ENCODE data around the gene FLACC1.
"Not testable (repeated sequence)": the region's sequence is repeated elsewhere in the genome, so short reads cannot be mapped to it uniquely, and the experiment has no call there.

Gene FLACC1

DNA sequence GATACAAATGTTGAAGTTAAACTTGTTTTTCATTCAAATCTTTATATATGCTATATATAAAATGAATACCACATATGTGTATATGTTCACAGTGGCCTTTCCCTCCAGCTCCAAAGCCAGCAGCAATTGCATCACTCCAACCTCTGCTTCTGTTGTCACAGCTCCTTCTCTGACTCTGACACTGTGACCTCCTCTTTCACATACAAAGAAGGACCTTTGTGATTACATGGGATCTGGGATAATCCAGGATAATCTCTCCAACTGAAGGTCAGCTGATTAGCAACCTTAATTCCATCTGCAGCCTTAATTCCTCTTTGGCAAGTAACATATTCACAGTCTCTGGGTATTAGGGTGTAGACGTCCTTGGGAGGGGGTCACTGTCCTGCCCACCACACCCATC, 8.4 kb downstream of the FLACC1 start:
- no peak for DNase-seq

GRCh38 chr2:201347138-201347537, 10.0 kb downstream of the FLACC1 start:
- no peak for DNase-seq

GRCh38 chr2:201345625-201346213, 11.4 kb downstream of the FLACC1 start:
- no peak for DNase-seq

- no peak for DNase-seq
Measured at GRCh38 chr2:201344663-201345366, 12.3 kb downstream of the FLACC1 start.

- no peak for DNase-seq
Measured at GRCh38 chr2:201343559-201343958, 13.6 kb downstream of the FLACC1 start.

- DNase-seq = no peak
Measured at GRCh38 chr2:201342923-201343322, 14.2 kb downstream of the FLACC1 start.

DNA sequence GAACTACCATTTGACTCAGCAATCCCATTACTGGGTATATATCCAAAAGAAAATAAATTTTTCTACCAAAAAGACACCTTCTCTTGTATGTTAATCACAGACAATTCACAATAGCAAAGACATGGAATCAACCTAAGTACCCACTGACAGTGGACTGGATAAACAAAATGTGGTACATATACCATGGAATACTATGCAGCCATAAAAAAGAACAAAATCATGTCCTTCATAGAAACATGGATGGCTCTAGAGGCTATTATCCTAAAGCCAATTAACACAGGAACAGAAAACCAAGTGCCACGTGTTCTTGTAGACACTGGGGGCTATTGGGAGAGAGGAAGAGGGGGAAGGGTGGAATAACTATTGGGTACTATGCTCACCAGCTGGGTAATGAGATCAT, 27.7 kb downstream of the FLACC1 start:
- no peak for DNase-seq

DNA sequence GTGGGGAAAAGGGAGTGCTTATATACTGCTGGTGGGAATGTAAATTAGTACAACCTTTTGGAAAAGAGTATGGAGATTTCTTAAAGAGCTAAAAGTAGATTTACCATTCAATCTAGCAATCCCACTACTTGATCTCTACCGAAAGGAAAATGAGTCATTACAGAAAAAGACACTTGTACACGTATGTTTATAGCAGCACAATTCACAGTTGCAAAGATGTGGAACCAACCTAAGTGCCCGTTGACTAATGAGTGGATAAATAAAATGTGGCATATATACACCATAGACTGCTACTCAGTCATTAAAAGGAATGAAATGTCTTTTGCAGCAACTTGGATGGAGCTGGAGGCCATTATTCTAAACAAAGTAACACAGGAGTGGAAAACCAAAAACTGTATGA, 29.5 kb downstream of the FLACC1 start:
- DNase-seq = no peak

- no peak for DNase-seq
Measured at GRCh38 chr2:201322772-201323171, 34.4 kb downstream of the FLACC1 start.

DNA sequence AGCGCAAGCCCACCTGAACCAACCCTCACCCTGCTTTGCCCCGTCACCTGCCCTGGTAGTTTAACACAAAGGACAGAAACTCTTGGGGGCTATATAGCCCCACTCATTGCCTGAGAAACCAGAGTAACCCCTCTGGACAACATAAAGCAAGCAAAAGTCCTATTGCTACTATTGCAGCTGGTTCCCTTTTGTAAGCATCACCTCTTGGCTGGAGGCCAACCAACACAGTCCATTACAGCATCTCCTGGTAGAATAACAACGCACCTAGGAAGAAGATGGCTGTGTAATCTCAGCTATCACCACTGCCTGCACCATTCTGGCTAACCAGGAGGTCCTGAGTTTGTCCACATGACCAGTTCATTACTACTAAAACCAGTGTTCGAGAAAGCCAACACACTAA, 36.4 kb downstream of the FLACC1 start:
- no peak for DNase-seq

DNA sequence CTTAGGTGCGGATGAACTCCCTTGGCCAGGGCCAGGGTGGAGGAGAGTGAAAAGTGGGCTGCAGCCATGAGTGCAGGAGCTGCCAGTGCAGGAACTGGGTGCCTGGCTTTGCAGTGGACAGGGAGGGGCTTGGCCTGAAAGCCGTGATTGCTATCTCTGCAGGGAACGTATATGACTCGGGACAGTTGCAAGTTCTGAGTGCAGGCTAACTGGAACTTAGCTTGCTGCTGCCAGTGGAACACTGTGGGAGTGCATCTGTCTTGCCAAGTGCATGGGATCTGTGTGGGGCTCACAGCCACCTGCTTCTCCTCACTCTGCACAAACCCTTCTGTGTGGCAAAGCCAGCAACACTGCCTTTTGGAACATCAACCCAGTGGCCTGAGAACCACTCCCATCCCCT, 36.9 kb downstream of the FLACC1 start:
- DNase-seq = no peak

DNA sequence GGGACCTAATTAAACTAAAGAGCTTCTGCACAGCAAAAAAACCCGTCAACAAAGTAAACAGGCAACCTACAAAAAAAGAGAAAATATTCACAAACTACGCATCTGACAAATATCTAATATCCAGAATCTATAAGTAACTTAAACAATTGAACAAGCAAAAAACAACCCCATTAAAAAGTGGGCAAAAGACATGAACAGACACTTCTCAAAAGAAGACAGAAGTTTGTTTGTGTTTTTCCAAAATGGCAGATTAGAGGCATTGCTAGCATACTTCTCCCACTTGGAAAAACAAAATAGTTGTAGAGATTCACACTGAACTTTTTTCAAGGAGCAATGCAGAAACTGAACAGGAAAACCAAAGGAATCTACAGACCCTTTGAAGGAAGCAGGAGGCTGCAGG, 37.6 kb downstream of the FLACC1 start:
- no peak for DNase-seq

GRCh38 chr2:201313362-201313761, 43.8 kb downstream of the FLACC1 start:
- no peak for DNase-seq

DNA sequence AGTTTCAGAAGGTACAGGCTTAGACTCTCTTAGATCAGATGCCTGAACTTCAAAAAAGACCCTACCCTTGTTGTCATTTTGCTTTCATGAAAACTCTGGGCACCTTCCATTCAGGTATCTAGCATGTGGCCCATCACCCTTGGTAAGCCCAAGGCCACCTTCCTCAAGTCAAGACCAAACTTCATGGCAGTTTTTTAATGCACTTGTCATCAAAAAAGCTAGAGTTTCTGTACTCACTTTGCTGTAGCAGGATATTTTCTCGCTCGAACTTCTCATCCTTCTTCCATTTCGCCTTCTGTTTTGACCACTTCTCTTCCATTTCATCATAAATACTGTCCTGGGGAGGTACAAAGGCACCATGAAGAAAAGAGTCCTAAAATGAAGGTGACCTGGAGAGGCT, 48.2 kb downstream of the FLACC1 start:
- no peak for DNase-seq

DNA sequence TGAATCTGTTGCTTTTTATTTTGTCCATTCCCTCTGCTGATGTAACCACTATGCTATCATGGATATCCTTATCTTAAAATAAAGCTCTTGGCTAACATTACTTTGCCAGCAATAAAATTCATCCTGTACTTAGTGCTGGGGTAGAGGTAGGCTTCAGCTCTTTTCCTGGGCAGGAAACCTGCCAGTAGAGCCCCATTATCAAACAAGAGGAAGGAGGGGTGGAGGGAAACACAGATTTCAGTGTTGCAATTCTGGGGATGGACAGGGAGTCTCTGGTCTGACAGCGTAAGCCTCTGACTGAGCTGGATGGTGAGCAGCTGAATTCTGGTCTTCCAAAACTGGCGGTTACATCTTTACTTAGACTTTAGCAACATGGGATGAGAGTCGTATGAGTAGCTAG, 49.3 kb downstream of the FLACC1 start:
- DNase-seq = no peak

DNA sequence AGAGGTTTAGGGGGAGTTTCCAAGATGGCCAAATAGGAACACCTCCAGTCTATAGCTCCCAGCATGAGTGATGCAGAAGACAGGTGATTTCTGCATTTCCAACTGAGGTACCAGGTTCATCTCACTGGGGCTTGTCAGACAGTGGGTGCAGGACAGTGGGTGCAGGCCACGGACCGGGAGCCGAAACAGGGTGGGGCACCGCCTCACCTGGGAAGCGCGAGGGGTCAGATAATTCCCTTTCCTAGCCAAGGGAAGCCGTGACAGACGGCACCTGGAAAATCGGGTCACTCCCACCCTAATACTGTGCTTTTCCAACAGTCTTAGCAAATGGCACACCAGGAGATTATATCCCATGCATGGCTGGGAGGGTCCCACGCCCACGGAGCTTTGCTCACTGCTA, 57.2 kb downstream of the FLACC1 start:
- not testable (repeated sequence) for DNase-seq

- DNase-seq = no peak
Measured at GRCh38 chr2:201298462-201299052, 58.6 kb downstream of the FLACC1 start.

DNA sequence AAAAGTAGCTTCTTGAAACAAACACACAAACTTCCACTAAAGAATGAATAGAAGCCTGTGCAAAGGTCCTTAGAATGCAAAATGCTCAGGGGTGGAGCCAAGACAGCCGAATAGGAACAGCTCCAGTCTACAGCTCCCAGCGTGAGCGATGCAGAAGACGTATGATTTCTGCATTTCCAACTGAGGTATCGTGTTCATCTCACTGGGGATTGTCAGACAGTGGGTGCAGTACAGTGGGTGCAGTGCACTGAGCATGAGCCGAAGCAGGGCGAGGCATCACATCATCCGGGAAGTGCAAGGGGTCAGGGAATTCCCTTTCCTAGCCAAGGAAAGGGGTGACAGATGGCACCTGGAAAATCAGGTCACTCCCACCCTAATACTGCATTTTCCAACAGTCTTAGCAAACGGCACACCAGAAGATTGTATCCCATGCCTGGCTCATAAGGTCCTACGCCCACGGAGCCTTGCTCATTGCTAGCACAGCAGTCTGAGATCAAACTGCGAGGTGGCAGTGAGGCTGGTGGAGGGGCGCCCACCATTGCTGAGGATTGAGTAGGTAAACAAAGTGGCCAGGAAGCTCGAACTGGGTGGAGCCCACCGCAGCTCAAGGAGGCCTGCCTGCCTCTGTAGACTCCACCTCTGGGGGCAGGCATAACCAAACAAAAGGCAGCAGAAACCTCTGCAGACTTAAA, 66.5 kb downstream of the FLACC1 start:
- not testable (repeated sequence) for DNase-seq

- no peak for DNase-seq
Measured at GRCh38 chr2:201285499-201285898, 71.6 kb downstream of the FLACC1 start.

- DNase-seq = no peak
Measured at GRCh38 chr2:201280191-201281040, 76.7 kb downstream of the FLACC1 start.

GRCh38 chr2:201279079-201279478, 78.1 kb downstream of the FLACC1 start:
- DNase-seq = no peak

- no peak for DNase-seq
Measured at GRCh38 chr2:201276511-201276910, 80.6 kb downstream of the FLACC1 start.

- no peak for DNase-seq
Measured at GRCh38 chr2:201275990-201276389, 81.2 kb downstream of the FLACC1 start.
